Smooth muscle cell (in vitro differentiated cells): Measurements from ENCODE around the gene EXOC2. TPM values are rescaled to one million over a fixed set of nuclear protein-coding genes. Genes with fewer than 3 reads are reported as not detected.

Experiments
- DNase-seq: peaks from one replicate; lab custom pipeline; 2025; ENCODE audit not compliant: unreplicated experiment; lab: John Stamatoyannopoulos, UW
- H2AFZ ChIP-seq: fragments of 200-600 bp; sonication (generic); 2 replicates; pipeline ENCODE4 v1.6.0; 2016; ENCODE audit warnings: antibody characterized with exemption, low read depth, mild to moderate bottlenecking
- H3F3A ChIP-seq: fragments of 200-600 bp; sonication (generic); 2 replicates; pipeline ENCODE4 v1.6.0; 2017; ENCODE audit warnings: antibody characterized with exemption, low read depth
- H3K27ac ChIP-seq: fragments of 200-600 bp; sonication (generic); 2 replicates; pipeline ENCODE4 v1.5.1; 2016; ENCODE audit warnings: low read depth, mild to moderate bottlenecking
- H3K27me3 ChIP-seq: fragments of 200-600 bp; sonication (generic); 2 replicates; pipeline ENCODE4 v1.6.1; 2016; ENCODE audit warnings: low read depth, mild to moderate bottlenecking
- H3K36me3 ChIP-seq: fragments of 200-600 bp; sonication (generic); 2 replicates; pipeline ENCODE4 v1.5.1; 2016; ENCODE audit warnings: low read depth
- H3K4me1 ChIP-seq: fragments of 200-600 bp; sonication (generic); 2 replicates; pipeline ENCODE4 v1.5.1; 2016; ENCODE audit warnings: low read depth
- H3K4me2 ChIP-seq: fragments of 200-600 bp; sonication (generic); 2 replicates; pipeline ENCODE4 v1.6.0; 2016; ENCODE audit warnings: mild to moderate bottlenecking
- H3K4me3 ChIP-seq: fragments of 200-600 bp; sonication (generic); 2 replicates; pipeline ENCODE4 v1.5.1; 2016; ENCODE audit warnings: mild to moderate bottlenecking
- H3K79me2 ChIP-seq: fragments of 200-600 bp; sonication (generic); 2 replicates; pipeline ENCODE4 v1.6.0; 2016; ENCODE audit warnings: low read depth, mild to moderate bottlenecking
- H3K9ac ChIP-seq: fragments of 200-600 bp; sonication (generic); 2 replicates; pipeline ENCODE4 v1.6.0; 2016; ENCODE audit warnings: low read depth
- H3K9me3 ChIP-seq: fragments of 200-600 bp; sonication (generic); replicated peaks from 2 replicates; pipeline ENCODE4 v1.5.1; 2016; ENCODE audit warnings: low read depth
- H4K20me1 ChIP-seq: fragments of 200-600 bp; sonication (generic); 2 replicates; pipeline ENCODE4 v1.6.0; 2016; ENCODE audit warnings: low read depth
- CTCF ChIP-seq: fragments of 200-600 bp; sonication (generic); IDR thresholded peaks from 2 replicates; pipeline ENCODE4 v1.5.1; 2017; ENCODE audit warnings: borderline replicate concordance, mild to moderate bottlenecking, antibody characterized with exemption; ENCODE audit not compliant: insufficient read depth, poor library complexity, severe bottlenecking
- WGBS: methylation state at CpG from one replicate; pipeline ENCODE4 v1.1.7; 2016; ENCODE audit warnings: low lambda C conversion rate; 5-methylcytosine and 5-hydroxymethylcytosine counted together
- polyA plus RNA-seq: library from polyadenylated mRNA; unstranded; fragments of >200 nt; fragmentation: Nextera tagmentation; extraction: Ambion mirVana; gene quantifications from 2 replicates; pipeline ENCODE4 v1.2.1, GENCODE V29; 2016
- total RNA-seq: library from RNA; depleted of rRNA; stranded (reverse); fragments of >200 nt; gene quantifications from 2 replicates; pipeline ENCODE4 v1.2.3, GENCODE V29; 2014

The EXOC2 gene
- total and polyA plus RNA-seq, 2 experiments from 2014 or later: 21.9 to 33.9 TPM

DNA sequence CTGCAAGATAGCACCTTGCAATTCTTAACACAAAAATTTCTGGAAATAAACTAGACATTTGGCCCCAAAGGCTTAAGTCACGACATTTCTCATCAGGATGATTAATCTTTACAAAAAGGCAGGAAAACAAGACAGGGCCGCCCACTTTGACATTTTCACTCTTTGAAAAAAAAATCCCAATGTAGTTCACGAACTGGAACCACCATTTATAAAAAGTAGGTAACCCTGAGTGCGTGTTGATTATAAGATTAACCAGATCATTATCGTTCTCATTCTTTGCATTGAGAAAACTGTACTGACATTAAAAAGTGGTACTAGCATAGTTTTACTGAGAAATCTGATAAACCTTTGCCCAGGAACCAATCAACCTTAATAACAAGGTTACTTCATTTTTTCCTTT, 144.8 kb downstream of the EXOC2 start:
- WGBS: 96% methylated on average over 5 of the region's 5 CpGs
- no peak overlapping the region for H3K9ac ChIP-seq

GRCh38 chr6:540490-540889, 152.4 kb downstream of the EXOC2 start:
- no peak overlapping the region for H3K4me3 ChIP-seq
- DNase-seq: no peak
- H3K79me2 ChIP-seq: no peaks in the 10 kb centered on the region
- no peak overlapping the region for H3K27ac ChIP-seq
- H3K4me2 ChIP-seq: no peak overlapping the region
- peaks cover 25% of the 10 kb centered on the region for H3K36me3 ChIP-seq
- no peaks in the 10 kb centered on the region for H3K4me1 ChIP-seq
- no peak overlapping the region for H3K9ac ChIP-seq
- H4K20me1 ChIP-seq: no peaks in the 10 kb centered on the region
- H3F3A ChIP-seq: no peaks in the 10 kb centered on the region
- peaks cover 4% of the 10 kb centered on the region for H3K9me3 ChIP-seq
- no peaks in the 10 kb centered on the region for H3K27me3 ChIP-seq
- no peak for TF ChIP-seq CTCF
- H2AFZ ChIP-seq: no peak overlapping the region

More for the DNA sequence above, 144.8 kb downstream of the EXOC2 start:
- no peaks in the 10 kb centered on the region for H3K79me2 ChIP-seq
- no peaks in the 10 kb centered on the region for H3K4me1 ChIP-seq
- DNase-seq: no peak
- no peaks in the 10 kb centered on the region for H3K9me3 ChIP-seq
- no peak overlapping the region for H3K4me3 ChIP-seq
- peaks cover 10% of the 10 kb centered on the region for H3K36me3 ChIP-seq
- H4K20me1 ChIP-seq: no peaks in the 10 kb centered on the region
- H3K4me2 ChIP-seq: no peak overlapping the region
- no peaks in the 10 kb centered on the region for H3K27me3 ChIP-seq
- no peak overlapping the region for H2AFZ ChIP-seq
- no peak overlapping the region for H3K27ac ChIP-seq
- TF ChIP-seq CTCF: no peak
- no peaks in the 10 kb centered on the region for H3F3A ChIP-seq

DNA sequence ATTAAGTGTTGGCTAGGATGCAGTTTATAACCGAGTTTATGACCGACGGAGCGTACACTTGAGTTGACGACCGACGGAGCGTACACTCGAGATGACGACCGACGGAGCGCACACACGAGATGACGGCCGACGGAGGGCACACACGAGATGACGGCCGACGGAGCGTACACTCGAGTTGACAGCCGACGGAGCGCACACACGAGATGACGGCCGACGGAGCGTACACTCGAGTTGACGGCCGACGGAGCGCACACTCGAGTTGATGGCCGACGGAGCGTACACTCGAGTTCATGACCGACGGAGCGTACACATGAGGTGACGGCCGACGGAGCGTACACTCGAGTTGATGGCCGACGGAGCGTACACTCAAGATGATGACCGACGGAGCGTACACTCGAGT, 155.8 kb downstream of the EXOC2 start:
- H3K9me3 ChIP-seq: peaks cover 4% of the 10 kb centered on the region
- H3K4me1 ChIP-seq: no peaks in the 10 kb centered on the region
- no peak overlapping the region for H2AFZ ChIP-seq
- no peak for TF ChIP-seq CTCF
- no peak for DNase-seq
- H4K20me1 ChIP-seq: no peaks in the 10 kb centered on the region
- H3K4me2 ChIP-seq: no peak overlapping the region
- H3K4me3 ChIP-seq: no peak overlapping the region
- no peaks in the 10 kb centered on the region for H3K79me2 ChIP-seq
- H3K27ac ChIP-seq: no peak overlapping the region
- no peaks in the 10 kb centered on the region for H3K27me3 ChIP-seq
- 98% methylated on average over 55 of the region's 56 CpGs for WGBS
- no peaks in the 10 kb centered on the region for H3F3A ChIP-seq
- H3K9ac ChIP-seq: no peak overlapping the region
- peaks cover 12% of the 10 kb centered on the region for H3K36me3 ChIP-seq

DNA sequence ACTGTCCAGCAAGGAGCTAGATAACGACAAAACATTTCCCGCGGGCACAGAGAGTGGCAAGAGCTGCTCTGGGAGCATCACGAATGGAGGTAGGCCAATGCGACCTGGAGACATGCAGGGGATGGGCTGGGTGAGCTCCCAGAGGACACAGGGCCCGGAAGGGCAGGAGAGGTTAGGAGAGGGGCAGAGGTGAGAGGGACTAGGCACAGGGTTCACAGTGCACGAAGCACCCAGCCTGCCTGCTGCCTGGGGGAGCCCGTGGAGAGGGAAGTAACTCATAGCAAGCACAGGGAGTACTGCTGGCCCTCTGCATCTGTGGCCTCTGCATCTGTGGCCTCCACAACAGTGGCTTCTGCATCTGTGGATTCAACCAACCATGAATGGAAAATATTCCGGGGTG, 162.5 kb downstream of the EXOC2 start:
- WGBS: 95% methylated on average over 9 of the region's 9 CpGs
- Histone ChIP-seq H4K20me1 (no peaks in the 10 kb centered on the region), H3K9me3 (no peaks in the 10 kb centered on the region), H3K27ac (no peak overlapping the region), H3K4me3 (no peak overlapping the region), H3F3A (no peaks in the 10 kb centered on the region), H3K27me3 (no peaks in the 10 kb centered on the region), H2AFZ (no peak overlapping the region), H3K79me2 (no peaks in the 10 kb centered on the region), H3K9ac (no peak overlapping the region), H3K4me2 (no peak overlapping the region), H3K4me1 (no peaks in the 10 kb centered on the region), H3K36me3 (peaks cover 8% of the 10 kb centered on the region)
- TF ChIP-seq CTCF: no peak
- DNase-seq: no peak
